Transverse colon (tissue), 4 donors: ENCODE data around the gene LAMB4.

Source experiments
- CTCF ChIP-seq, 5 experiments: fragments of 200-600 bp in 3 of 5; fragments of 450-650 bp in 2 of 5; sonication (generic) in 3 of 5; IDR thresholded peaks; 1 replicate in 2 of 5; 2 replicates in 3 of 5; pipeline ENCODE4 v1.5.1; 2016 to 2017; ENCODE audit warnings: antibody characterized with exemption in 5 of 5, inconsistent platforms in 3 of 5, mild to moderate bottlenecking in 2 of 5, moderate library complexity in 1 of 5
- POLR2AphosphoS5 ChIP-seq, 3 donors: sonication (generic); formaldehyde crosslinking; IDR thresholded peaks; one replicate each; pipeline ENCODE4 v1.6.1; 2016; ENCODE audit warnings: antibody characterized with exemption in 3 of 3

DNA sequence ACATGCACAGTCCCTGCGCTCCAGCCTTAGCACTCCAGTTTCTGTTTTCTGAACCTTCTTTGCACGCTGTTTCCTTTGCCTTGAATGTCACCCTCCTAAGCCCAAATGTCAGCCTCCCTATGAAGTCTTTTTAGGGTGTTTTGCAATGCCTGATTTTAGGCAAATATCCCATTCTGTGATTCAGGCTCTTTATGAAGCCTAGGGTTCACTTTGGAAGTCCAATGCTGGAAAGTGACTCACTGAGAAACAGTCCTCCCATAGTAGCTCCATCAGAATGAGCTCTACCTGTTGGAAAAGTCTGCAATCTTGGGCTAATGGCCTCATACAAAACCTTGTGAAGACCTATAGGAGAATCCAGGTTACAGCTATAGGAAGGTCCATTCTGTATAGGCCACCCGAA is 5.3 kb downstream of the LAMB4 start:
- TF ChIP-seq CTCF (IDR thresholded peaks at IDR 0.05) (no peak), POLR2AphosphoS5 (IDR thresholded peaks at IDR 0.05) (no peak)
